B cell (primary cell): Measurements from ENCODE around the gene ZNF148. TPM values are rescaled to one million over a fixed set of nuclear protein-coding genes. Genes with fewer than 3 reads are reported as not detected.
"Not testable (repeated sequence)": the region's sequence is repeated elsewhere in the genome, so short reads cannot be mapped to it uniquely, and the experiment has no call there.

Experiments used
- ATAC-seq: fragments of 200-7000 bp; cut with Tn5 transposase; one replicate; pipeline ENCODE4 v1.10.0; 2021; ENCODE audit warnings: low read depth, mild to moderate bottlenecking, moderate number of reproducible peaks, moderate library complexity
- CTCF ChIA-PET: fragments of 350-600 bp; sonication (Branson Sonifier 250); formaldehyde crosslinking; loops from one replicate; lab custom pipeline; 2021; ENCODE audit warnings: antibody characterized with exemption, inconsistent platforms; lab: Charles Lee
- POLR2A ChIA-PET: fragments of 350-600 bp; sonication (Branson Sonifier 250); formaldehyde crosslinking; loops from one replicate; lab custom pipeline; 2021; ENCODE audit warnings: antibody characterized with exemption; lab: Charles Lee
- DNase-seq: peaks from one replicate; pipeline ENCODE4 v3.0.0; 2013
- H2AFZ ChIP-seq: 2 replicates; pipeline ENCODE4 v1.6.1; 2012; ENCODE audit warnings: mild to moderate bottlenecking, low read depth, low read length; ENCODE audit not compliant: insufficient read depth, poor library complexity, severe bottlenecking
- H3K27ac ChIP-seq, 2 donors: 1 replicate in 1 of 2; 2 replicates in 1 of 2; pipeline ENCODE4 v1.5.1; 2012 to 2013; ENCODE audit warnings: low read length in 2 of 2, mild to moderate bottlenecking in 2 of 2, moderate library complexity in 1 of 2
- H3K27me3 ChIP-seq, 4 experiments: fragments of 200-600 bp in 1 of 4; sonication (generic) in 1 of 4; replicated peaks in 1 of 4; 1 replicate in 2 of 4; 2 replicates in 2 of 4; pipeline versions ENCODE4 v1.6.1 to v1.7.0; 2013 to 2016; ENCODE audit warnings: low read length in 3 of 4, mild to moderate bottlenecking in 2 of 4, mixed read lengths in 1 of 4, moderate library complexity in 1 of 4; ENCODE audit not compliant: insufficient read depth in 4 of 4, control insufficient read depth in 3 of 4; ENCODE audit errors: control extremely low read depth in 1 of 4
- H3K36me3 ChIP-seq, 2 experiments: replicated peaks in 1 of 2; 1 replicate in 1 of 2; 2 replicates in 1 of 2; pipeline versions ENCODE4 v1.6.1 to v1.7.1; 2013; ENCODE audit warnings: low read length in 1 of 2; ENCODE audit not compliant: insufficient read depth in 2 of 2, control insufficient read depth in 1 of 2; ENCODE audit errors: control extremely low read depth in 1 of 2, extremely low read depth in 1 of 2
- H3K4me1 ChIP-seq, 2 donors: fragments of 200-600 bp in 1 of 2; sonication (generic) in 1 of 2; 1 replicate in 1 of 2; 2 replicates in 1 of 2; pipeline versions ENCODE4 v1.5.1 to v1.6.1; 2013 to 2017; ENCODE audit warnings: low read length in 2 of 2; ENCODE audit not compliant: control insufficient read depth in 2 of 2, insufficient read depth in 2 of 2
- H3K4me2 ChIP-seq: replicated peaks from 2 replicates; pipeline ENCODE3; 2012; ENCODE audit warnings: mild to moderate bottlenecking, low read depth, low read length; ENCODE audit not compliant: poor library complexity, severe bottlenecking
- H3K4me3 ChIP-seq, 5 experiments: fragments of 200-600 bp in 1 of 5; sonication (generic) in 1 of 5; 1 replicate in 3 of 5; 2 replicates in 2 of 5; pipeline versions ENCODE4 v1.5.1 to v1.7.0; 2011 to 2016; ENCODE audit warnings: low read length in 4 of 5, mild to moderate bottlenecking in 4 of 5, low read depth in 2 of 5, control low read depth in 1 of 5, moderate library complexity in 1 of 5; ENCODE audit not compliant: insufficient read depth in 1 of 5; ENCODE audit errors: control extremely low read depth in 1 of 5, extremely low read depth in 1 of 5
- H3K79me2 ChIP-seq: fragments of 200-600 bp; sonication (generic); one replicate; pipeline ENCODE4 v1.6.0; 2016; ENCODE audit warnings: low read length; ENCODE audit not compliant: control insufficient read depth, insufficient read depth
- H3K9ac ChIP-seq: fragments of 200-600 bp; sonication (generic); 2 replicates; pipeline ENCODE4 v1.6.1; 2017; ENCODE audit warnings: mild to moderate bottlenecking, low read length, moderate library complexity
- H3K9me3 ChIP-seq, 3 donors: one replicate each; pipeline versions ENCODE4 v1.6.1 to v1.7.1; 2013; ENCODE audit warnings: low read length in 2 of 3; ENCODE audit not compliant: control insufficient read depth in 2 of 3, insufficient read depth in 1 of 3; ENCODE audit errors: control extremely low read depth in 1 of 3
- H4K20me1 ChIP-seq: 2 replicates; pipeline ENCODE4 v1.6.0; 2012; ENCODE audit warnings: mild to moderate bottlenecking, low read length; ENCODE audit not compliant: insufficient read depth, control insufficient read depth, poor library complexity, severe bottlenecking
- H3K27ac Mint-ChIP-seq: one replicate; pipeline ENCODE4 v1.8.0; 2021; ENCODE audit warnings: mixed read lengths
- H3K27me3 Mint-ChIP-seq: one replicate; pipeline ENCODE4 v1.8.0; 2021; ENCODE audit warnings: mixed read lengths
- H3K4me1 Mint-ChIP-seq: one replicate; pipeline ENCODE4 v1.8.0; 2021; ENCODE audit warnings: mixed read lengths
- H3K4me3 Mint-ChIP-seq: one replicate; pipeline ENCODE4 v1.8.0; 2021; ENCODE audit warnings: mixed read lengths
- H3K9me3 Mint-ChIP-seq: one replicate; pipeline ENCODE4 v1.8.0; 2022; ENCODE audit warnings: mixed read lengths; ENCODE audit not compliant: insufficient read depth
- WGBS: methylation state at CpG from one replicate; pipeline ENCODE4 v1.1.5; 2013; ENCODE audit warnings: missing lambda C conversion rate; ENCODE audit not compliant: insufficient coverage; 5-methylcytosine and 5-hydroxymethylcytosine counted together
- intact Hi-C: fragments of 100-400 bp; cut with micrococcal nuclease; formaldehyde crosslinking; loops from one replicate; pipeline ENCODE4 v1.10.0; 2022
- polyA plus RNA-seq: library from polyadenylated mRNA; depleted of rRNA; stranded (reverse); fragments of >200 nt; gene quantifications from 2 replicates; pipeline ENCODE4 v1.2.3, GENCODE V29; 2012
- total RNA-seq, 2 donors: library from RNA; stranded (reverse); fragments of 120-200 nt in 1 of 2; gene quantifications; 1 replicate in 1 of 2; 2 replicates in 1 of 2; pipeline versions ENCODE4 v1.2.3 to v1.2.4, GENCODE V29; 2013 to 2022
- TF ChIP-seq, protein P1 (sequence below): fragments of 200-600 bp; IDR thresholded peaks from one replicate; pipeline ENCODE4 v1.8.0; 2022; ENCODE audit warnings: antibody characterized with exemption, mild to moderate bottlenecking

The ZNF148 gene
- total and polyA plus RNA-seq, 2 donors (not counting 1 experiment from before 2014, with no cell fraction given), result 8.1 to 71.5 TPM

DNA sequence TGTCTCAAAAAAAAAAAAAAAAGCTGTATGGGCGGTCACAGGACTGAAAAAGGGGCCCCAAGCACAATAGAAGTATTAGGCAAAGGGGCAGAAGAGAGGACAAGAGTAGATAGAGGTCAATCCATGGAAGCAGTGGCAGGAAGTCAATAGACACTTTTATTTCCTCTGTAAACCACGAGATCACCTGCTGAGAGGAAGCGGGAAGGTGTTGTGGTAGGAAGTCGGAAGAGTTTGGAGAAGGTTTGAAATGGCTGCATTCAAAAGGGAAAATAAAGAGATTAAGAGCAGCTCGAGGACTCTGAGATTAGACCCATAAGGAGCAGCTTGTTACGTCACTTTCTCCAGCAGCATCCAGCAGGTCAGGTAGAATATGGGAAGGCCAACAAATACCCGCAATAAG, 14.2 kb upstream of the ZNF148 start:
- H4K20me1 ChIP-seq, result no peaks in the 10 kb centered on the region
- ChIA-PET POLR2A (interaction anchor here (0.7 kb wide), 1 partner anchor 257 kb away, joined by 7 read pairs; no protein-coding TSS in a partner anchor), CTCF (interaction anchor here (1.4 kb wide), 1 partner anchor 196 kb away, joined by 3 read pairs; no protein-coding TSS in a partner anchor)
- DNase-seq, result no peak
- H3K36me3 ChIP-seq, result no peaks in the 10 kb centered on the region
- Mint-ChIP-seq H3K27ac (no peak overlapping the region), H3K9me3 (no peaks in the 10 kb centered on the region), H3K4me3 (no peak overlapping the region), H3K4me1 (no peaks in the 10 kb centered on the region), H3K27me3 (peaks cover 10% of the 10 kb centered on the region)
- WGBS, result 67% methylated on average over 3 of the region's 7 CpGs
- intact Hi-C loops, result no loop called here
- H3K79me2 ChIP-seq, result no peaks in the 10 kb centered on the region
- no peaks in the 10 kb centered on the region for H3K4me1 ChIP-seq
- TF ChIP-seq, protein P1, sequence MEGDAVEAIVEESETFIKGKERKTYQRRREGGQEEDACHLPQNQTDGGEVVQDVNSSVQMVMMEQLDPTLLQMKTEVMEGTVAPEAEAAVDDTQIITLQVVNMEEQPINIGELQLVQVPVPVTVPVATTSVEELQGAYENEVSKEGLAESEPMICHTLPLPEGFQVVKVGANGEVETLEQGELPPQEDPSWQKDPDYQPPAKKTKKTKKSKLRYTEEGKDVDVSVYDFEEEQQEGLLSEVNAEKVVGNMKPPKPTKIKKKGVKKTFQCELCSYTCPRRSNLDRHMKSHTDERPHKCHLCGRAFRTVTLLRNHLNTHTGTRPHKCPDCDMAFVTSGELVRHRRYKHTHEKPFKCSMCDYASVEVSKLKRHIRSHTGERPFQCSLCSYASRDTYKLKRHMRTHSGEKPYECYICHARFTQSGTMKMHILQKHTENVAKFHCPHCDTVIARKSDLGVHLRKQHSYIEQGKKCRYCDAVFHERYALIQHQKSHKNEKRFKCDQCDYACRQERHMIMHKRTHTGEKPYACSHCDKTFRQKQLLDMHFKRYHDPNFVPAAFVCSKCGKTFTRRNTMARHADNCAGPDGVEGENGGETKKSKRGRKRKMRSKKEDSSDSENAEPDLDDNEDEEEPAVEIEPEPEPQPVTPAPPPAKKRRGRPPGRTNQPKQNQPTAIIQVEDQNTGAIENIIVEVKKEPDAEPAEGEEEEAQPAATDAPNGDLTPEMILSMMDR, result no peak
- ATAC-seq, result no peak
- H3K9me3 ChIP-seq, result no peaks in the 10 kb centered on the region
- H2AFZ ChIP-seq, result no peak overlapping the region
- no peak overlapping the region for H3K9ac ChIP-seq
- no peak overlapping the region for H3K4me2 ChIP-seq
- no peak overlapping the region for H3K27ac ChIP-seq
- H3K4me3 ChIP-seq, result no peak overlapping the region
- no peaks in the 10 kb centered on the region for H3K27me3 ChIP-seq

DNA sequence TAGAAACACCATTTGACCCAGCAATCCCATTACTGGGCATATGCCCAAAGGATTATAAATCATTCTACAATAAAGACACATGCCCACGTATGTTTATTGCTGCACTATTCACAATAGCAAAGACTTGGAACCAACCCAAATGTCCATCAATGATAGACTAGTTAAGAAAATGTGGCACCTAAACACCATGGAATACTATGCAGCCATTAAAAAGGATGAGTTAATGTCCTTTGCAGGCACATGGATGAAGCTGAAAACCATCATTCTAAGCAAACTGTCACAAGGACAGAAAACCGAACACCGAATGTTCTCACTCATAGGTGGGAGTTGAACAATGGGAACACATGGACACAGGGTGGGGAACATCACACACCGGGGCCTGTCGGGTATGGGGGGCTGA, 13.2 kb upstream of the ZNF148 start:
- H3K79me2 ChIP-seq, H3K4me1 ChIP-seq, H3K9me3 ChIP-seq, H3K27ac ChIP-seq, H2AFZ ChIP-seq, H3K9ac ChIP-seq, POLR2A ChIA-PET, H3K4me2 ChIP-seq, H3K27me3 ChIP-seq, H3K4me1 Mint-ChIP-seq, H3K27me3 Mint-ChIP-seq, H3K4me3 ChIP-seq, H3K27ac Mint-ChIP-seq, H3K36me3 ChIP-seq, CTCF ChIA-PET, intact Hi-C loops, DNase-seq, H4K20me1 ChIP-seq, ATAC-seq, H3K4me3 Mint-ChIP-seq, H3K9me3 Mint-ChIP-seq: not testable (repeated sequence)
- WGBS, result 80% methylated on average over 2 of the region's 5 CpGs
